ENCODE data around the gene EIF5AL1.
"Not testable (repeated sequence)": the region's sequence is repeated elsewhere in the genome, so short reads cannot be mapped to it uniquely, and the experiment has no call there.

DNA sequence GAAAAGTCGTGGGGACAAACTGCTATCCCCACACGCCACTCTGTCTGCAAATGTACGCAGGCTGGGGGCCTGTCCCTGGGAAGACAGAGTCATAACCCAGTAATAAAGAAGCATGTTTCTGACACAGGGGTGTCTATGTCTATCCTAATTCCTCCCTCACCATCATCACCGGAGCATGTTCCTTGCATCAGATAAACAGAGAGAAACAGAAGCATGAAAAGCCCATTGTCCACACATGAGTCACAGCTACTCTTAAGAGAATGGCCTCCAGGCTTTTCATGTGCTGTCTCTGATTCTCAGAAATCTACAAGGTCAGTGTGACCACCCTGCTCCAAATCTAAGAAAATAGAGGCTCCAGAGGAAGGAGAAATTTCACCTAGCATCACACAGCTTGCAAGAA, 4.1 kb upstream of the EIF5AL1 start:
- not testable (repeated sequence) for TF ChIP-seq CTCF (IDR thresholded peaks at IDR 0.05; ENCODE audit: insufficient read depth, low read length, poor library complexity, severe bottlenecking); EZH2phosphoT487 (conservative IDR thresholded peaks at IDR 0.05; ENCODE audit: low read length)

All from SU-DHL-6 (cell line).